ENCODE measurements around the gene FOXD1. TPM values are rescaled to one million over a fixed set of nuclear protein-coding genes. Genes with fewer than 3 reads are reported as not detected.
"Not testable (repeated sequence)": the region's sequence is repeated elsewhere in the genome, so short reads cannot be mapped to it uniquely, and the experiment has no call there.

Gene FOXD1
- total RNA-seq, 1 experiment from 2014 or later, result 2.8 TPM

DNA sequence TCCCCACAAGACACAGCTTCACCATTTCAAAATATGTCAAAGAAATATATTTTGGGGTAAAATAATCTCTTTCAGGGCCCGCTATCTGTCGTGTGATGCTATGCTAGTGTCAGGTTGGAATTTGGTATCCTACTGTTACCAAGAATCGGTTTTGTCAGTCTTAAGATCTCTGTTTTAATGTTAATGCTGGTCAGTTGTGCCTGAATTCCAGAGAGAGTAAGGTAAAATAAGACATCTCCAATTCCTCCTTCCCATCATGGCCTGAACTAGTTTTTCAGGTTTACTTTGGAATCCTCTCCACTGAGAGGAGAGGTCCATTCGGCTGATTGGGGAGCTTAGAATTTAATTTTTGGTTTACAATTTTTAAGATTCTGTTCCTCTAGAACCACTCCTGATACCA lies 39.2 kb upstream of the FOXD1 start:
- H3K4me3 Mint-ChIP-seq (ENCODE audit: unreplicated experiment), result no peak overlapping the region
- no peaks in the 10 kb centered on the region for H3K27me3 Mint-ChIP-seq (ENCODE audit: insufficient read depth, unreplicated experiment)
- no peak overlapping the region for H3K4me3 ChIP-seq (ENCODE audit: low read depth, low read length)
- no peaks in the 10 kb centered on the region for H3K4me1 Mint-ChIP-seq (ENCODE audit: low read depth, unreplicated experiment)
- no peaks in the 10 kb centered on the region for H3K9me3 ChIP-seq
- no peaks in the 10 kb centered on the region for H3K27me3 ChIP-seq (replicated peaks; ENCODE audit: control insufficient read depth, insufficient read depth, low read length)
- BruUV-seq (replicated peaks), result no TSS peak
- H3K36me3 Mint-ChIP-seq (ENCODE audit: insufficient read depth, unreplicated experiment), result no peaks in the 10 kb centered on the region
- H3K4me1 ChIP-seq, result no peaks in the 10 kb centered on the region
- CTCF ChIA-PET, result no interaction called here
- no peak for DNase-seq
- no peak overlapping the region for H3K27ac Mint-ChIP-seq (ENCODE audit: unreplicated experiment)
- intact Hi-C loops (cut with micrococcal nuclease; ENCODE audit: unreplicated experiment), result no loop called here
- H3K36me3 ChIP-seq (ENCODE audit: control insufficient read depth, insufficient read depth, low read length), result no peaks in the 10 kb centered on the region
- POLR2A ChIA-PET, result interaction anchor here (0.7 kb wide), 1 partner anchor 11 kb away, joined by 4 read pairs; the partner anchor contains the start of gene BTF3
- H3K9me3 Mint-ChIP-seq (ENCODE audit: unreplicated experiment), result no peaks in the 10 kb centered on the region
- TF ChIP-seq, protein P1, sequence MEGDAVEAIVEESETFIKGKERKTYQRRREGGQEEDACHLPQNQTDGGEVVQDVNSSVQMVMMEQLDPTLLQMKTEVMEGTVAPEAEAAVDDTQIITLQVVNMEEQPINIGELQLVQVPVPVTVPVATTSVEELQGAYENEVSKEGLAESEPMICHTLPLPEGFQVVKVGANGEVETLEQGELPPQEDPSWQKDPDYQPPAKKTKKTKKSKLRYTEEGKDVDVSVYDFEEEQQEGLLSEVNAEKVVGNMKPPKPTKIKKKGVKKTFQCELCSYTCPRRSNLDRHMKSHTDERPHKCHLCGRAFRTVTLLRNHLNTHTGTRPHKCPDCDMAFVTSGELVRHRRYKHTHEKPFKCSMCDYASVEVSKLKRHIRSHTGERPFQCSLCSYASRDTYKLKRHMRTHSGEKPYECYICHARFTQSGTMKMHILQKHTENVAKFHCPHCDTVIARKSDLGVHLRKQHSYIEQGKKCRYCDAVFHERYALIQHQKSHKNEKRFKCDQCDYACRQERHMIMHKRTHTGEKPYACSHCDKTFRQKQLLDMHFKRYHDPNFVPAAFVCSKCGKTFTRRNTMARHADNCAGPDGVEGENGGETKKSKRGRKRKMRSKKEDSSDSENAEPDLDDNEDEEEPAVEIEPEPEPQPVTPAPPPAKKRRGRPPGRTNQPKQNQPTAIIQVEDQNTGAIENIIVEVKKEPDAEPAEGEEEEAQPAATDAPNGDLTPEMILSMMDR (IDR thresholded peaks at IDR 0.05; ENCODE audit: insufficient read depth in 1 of 2, low read depth in 1 of 2, low read length in 1 of 2, severe bottlenecking in 1 of 2, unreplicated experiment in 1 of 2), result no peak

DNA sequence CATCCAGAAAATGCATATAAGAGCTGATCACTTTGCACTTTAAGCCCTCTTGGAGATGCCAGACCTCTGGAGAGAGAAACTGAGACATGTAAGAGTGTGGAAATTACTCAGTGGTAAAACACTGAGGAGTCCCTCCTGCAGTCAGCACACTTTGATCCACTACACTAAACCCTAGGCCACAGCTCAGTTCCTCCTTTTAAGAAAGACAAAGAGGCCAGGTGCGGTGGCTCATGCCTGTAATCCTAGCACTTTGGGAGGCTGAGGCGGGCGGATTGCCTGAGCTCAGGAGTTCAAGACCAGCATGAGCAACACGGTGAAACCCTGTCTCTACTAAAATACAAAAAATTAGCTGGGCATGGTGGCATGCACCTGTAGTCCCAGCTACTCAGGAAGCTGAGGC lies 38.7 kb upstream of the FOXD1 start:
- intact Hi-C loops (cut with micrococcal nuclease; ENCODE audit: unreplicated experiment); H3K9me3 Mint-ChIP-seq (ENCODE audit: unreplicated experiment); CTCF ChIA-PET; H3K27ac Mint-ChIP-seq (ENCODE audit: unreplicated experiment); H3K27me3 Mint-ChIP-seq (ENCODE audit: insufficient read depth, unreplicated experiment); POLR2A ChIA-PET; DNase-seq; H3K4me3 Mint-ChIP-seq (ENCODE audit: unreplicated experiment); H3K27me3 ChIP-seq (replicated peaks; ENCODE audit: control insufficient read depth, insufficient read depth, low read length); H3K36me3 Mint-ChIP-seq (ENCODE audit: insufficient read depth, unreplicated experiment); H3K9me3 ChIP-seq; H3K4me1 Mint-ChIP-seq (ENCODE audit: low read depth, unreplicated experiment); H3K4me3 ChIP-seq (ENCODE audit: low read depth, low read length); H3K36me3 ChIP-seq (ENCODE audit: control insufficient read depth, insufficient read depth, low read length); H3K4me1 ChIP-seq; BruUV-seq (replicated peaks): not testable (repeated sequence)

- TF ChIP-seq, protein P1 (IDR thresholded peaks at IDR 0.05; ENCODE audit: insufficient read depth in 1 of 2, low read depth in 1 of 2, low read length in 1 of 2, severe bottlenecking in 1 of 2, unreplicated experiment in 1 of 2), result no peak
- ChIA-PET CTCF (no interaction called here), POLR2A (no interaction called here)
- Mint-ChIP-seq H3K4me3 (ENCODE audit: unreplicated experiment) (no peak overlapping the region), H3K27me3 (ENCODE audit: insufficient read depth, unreplicated experiment) (no peaks in the 10 kb centered on the region), H3K36me3 (ENCODE audit: insufficient read depth, unreplicated experiment) (no peaks in the 10 kb centered on the region), H3K27ac (ENCODE audit: unreplicated experiment) (no peak overlapping the region), H3K9me3 (ENCODE audit: unreplicated experiment) (no peaks in the 10 kb centered on the region), H3K4me1 (ENCODE audit: low read depth, unreplicated experiment) (no peaks in the 10 kb centered on the region)
- Histone ChIP-seq H3K9me3 (no peaks in the 10 kb centered on the region), H3K36me3 (ENCODE audit: control insufficient read depth, insufficient read depth, low read length) (no peaks in the 10 kb centered on the region), H3K27me3 (replicated peaks; ENCODE audit: control insufficient read depth, insufficient read depth, low read length) (no peaks in the 10 kb centered on the region), H3K4me3 (ENCODE audit: low read depth, low read length) (no peak overlapping the region), H3K4me1 (no peaks in the 10 kb centered on the region)
- intact Hi-C loops (cut with micrococcal nuclease; ENCODE audit: unreplicated experiment), result no loop called here
- no TSS peak for BruUV-seq (replicated peaks)
- no peak for DNase-seq
Measured at GRCh38 chr5:73486119-73486899, 37.7 kb upstream of the FOXD1 start.
